Measurements from ENCODE around the gene ZCCHC8.

- TF ChIP-seq POLR2AphosphoS5 (IDR thresholded peaks at IDR 0.05) (no peak), EP300 (IDR thresholded peaks at IDR 0.05) (no peak), POLR2A (IDR thresholded peaks at IDR 0.05) (no peak)
These were observed 11.7 kb downstream of the ZCCHC8 start for GRCh38 chr12:122489038-122489437.

Data from upper lobe of left lung (tissue), 4 donors.